Prostate gland (tissue), 2 donors: Measurements from ENCODE around the gene ZDHHC11.

ENCODE experiments used
- CTCF ChIP-seq, 4 experiments: fragments of 200-600 bp in 2 of 4; fragments of 450-650 bp in 2 of 4; sonication (generic) in 2 of 4; IDR thresholded peaks; 1 replicate in 3 of 4; 2 replicates in 1 of 4; pipeline ENCODE4 v1.5.1; 2016 to 2019; ENCODE audit warnings: antibody characterized with exemption in 4 of 4, mild to moderate bottlenecking in 2 of 4, moderate library complexity in 2 of 4
- POLR2A ChIP-seq: fragments of 450-650 bp; IDR thresholded peaks from one replicate; pipeline ENCODE4 v1.6.1; 2016; ENCODE audit warnings: antibody characterized with exemption, mild to moderate bottlenecking

- TF ChIP-seq CTCF (IDR thresholded peaks at IDR 0.05) (no peak), POLR2A (no peak)
Measured at GRCh38 chr5:819078-819477, 31.7 kb downstream of the ZDHHC11 start.
